GOT3 (cell line): ENCODE measurements around the gene ERICH6.

Experiments
- DNase-seq: peaks from one replicate; lab custom pipeline; 2025; ENCODE audit warnings: mixed read lengths; lab: John Stamatoyannopoulos, UW

The ERICH6 gene

DNA sequence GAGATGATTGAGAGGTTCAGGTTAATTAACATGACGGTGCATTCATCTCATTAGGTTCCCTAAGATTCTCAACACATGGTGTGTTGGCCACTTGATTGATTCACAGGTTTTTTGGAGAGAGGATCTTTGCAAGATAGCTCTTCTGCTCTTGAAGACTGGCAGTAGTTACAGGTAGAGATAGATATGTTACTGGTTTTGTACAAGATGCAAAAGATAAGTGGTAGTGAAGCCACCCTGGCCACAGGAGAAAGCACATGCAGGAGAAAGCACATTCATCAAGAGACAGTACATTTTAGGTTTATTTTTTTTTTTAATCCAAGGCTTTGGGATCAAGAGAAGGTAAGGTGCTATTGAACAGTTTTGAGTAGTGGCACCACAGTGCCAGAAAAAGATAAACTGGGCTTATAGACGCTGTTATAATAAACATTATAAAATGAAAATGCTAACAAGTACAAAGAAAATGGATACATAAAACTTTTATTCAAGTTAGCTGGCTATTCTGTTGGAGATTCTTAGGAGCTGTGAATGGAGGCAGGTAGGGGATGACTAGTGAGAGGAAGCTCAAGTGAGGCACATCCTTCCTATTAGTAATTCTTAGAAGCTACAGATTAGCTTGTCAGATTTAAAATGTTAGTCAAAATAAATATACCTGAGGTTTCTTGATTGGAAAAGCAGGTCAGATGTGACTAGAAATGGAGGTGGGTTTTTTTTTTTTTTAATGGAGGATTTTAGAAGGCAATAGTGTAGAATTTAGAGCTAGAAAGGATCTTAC lies 89.8 kb downstream of the ERICH6 start:
- DNase-seq, result no peak

DNA sequence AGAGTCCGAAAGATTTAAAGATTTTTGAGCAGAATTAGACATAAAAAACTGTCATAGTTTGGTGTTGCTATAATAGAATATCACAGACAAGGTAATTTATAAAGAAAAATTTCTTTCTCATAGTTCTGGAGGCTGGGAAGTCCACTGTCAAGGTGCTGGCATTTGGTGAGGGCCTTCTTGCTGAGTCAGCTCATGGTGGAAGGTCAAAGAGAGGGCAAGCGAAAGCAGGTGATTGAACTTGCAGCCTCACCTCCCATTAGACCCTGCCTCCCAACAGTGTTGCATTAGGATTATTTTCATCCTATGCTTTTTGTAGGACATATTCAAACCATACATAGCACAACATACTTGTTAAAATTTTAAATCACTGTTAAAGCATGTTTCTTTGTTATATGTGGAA lies 90.7 kb downstream of the ERICH6 start:
- no peak for DNase-seq

DNA sequence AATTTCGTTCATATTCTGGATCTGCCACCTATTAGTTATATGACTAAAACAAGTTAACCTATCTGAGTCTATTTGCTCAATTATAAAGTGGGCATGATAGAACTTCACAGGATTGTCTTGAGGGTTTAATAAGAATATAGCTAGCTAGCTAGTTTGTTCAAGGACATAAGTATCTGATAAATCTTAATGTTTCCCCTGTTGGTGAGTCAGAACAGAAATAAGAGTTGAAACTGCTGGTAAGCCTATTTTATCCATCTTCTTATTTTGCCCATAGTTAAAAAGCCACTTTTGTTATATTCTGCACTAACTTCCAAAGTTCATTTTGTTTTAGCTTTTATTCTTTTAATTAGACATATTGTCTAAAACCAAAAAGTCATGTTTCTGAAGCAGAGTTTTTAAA lies 91.2 kb downstream of the ERICH6 start:
- DNase-seq, result no peak

DNA sequence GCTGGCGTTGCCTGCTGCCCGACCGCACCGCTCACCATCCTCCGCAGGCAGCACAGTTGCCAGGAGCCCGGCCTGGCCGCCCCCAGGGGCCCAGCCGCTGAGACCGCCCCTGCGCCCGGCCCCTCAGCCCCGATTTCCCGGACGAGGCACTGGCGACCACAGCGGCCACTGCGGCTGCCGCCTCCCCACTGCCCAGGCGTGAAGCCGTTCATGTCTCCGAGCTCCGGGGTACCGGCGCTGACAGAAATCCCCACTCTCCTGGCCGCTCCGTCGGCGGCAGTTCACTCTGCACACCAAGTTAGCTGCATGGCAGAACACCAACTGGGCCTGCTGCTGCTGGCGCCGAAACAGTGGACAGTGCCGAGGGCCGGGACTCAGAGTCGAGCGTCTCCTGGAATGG lies 92.1 kb downstream of the ERICH6 start:
- DNase-seq, result no peak

DNA sequence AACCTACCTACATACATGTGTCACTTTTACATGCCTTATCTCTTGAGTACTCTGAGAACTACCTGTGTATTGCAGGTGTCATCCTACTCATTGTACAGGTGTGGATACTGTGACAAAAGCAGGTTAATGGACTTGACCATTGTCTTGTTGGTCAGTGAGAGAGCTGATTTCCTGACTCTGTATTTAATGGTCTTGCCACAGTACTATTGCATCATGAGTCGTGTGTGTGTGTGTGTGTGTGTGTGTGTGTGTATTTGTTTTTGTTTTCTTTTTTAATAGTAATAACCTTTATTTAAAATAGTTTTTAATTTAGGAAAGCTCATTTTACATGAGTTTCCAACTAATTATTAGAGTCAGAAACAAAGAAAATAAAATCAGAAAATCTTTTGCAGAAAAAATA lies 92.9 kb downstream of the ERICH6 start:
- no peak for DNase-seq

DNA sequence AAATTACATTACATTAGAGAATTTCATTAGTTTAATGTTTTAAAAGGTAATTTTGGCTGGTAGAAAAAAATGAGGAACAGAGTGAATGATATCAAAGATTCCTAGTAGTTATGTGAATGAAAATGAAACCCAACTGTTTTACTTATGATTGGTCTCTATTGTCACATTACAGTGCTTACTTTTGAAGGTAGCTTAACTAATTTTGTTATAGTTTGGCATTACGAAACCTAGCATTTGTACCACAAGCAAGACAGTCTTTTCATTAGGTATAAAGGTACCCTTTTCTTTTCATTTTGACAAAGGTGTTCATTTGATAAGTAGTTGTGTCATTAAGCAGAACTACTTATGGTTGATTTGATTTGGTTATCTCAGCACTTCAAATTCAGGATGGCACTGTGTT lies 93.7 kb downstream of the ERICH6 start:
- DNase-seq, result no peak
